ENCODE results near the gene DNAAF5.

The DNAAF5 gene

DNA sequence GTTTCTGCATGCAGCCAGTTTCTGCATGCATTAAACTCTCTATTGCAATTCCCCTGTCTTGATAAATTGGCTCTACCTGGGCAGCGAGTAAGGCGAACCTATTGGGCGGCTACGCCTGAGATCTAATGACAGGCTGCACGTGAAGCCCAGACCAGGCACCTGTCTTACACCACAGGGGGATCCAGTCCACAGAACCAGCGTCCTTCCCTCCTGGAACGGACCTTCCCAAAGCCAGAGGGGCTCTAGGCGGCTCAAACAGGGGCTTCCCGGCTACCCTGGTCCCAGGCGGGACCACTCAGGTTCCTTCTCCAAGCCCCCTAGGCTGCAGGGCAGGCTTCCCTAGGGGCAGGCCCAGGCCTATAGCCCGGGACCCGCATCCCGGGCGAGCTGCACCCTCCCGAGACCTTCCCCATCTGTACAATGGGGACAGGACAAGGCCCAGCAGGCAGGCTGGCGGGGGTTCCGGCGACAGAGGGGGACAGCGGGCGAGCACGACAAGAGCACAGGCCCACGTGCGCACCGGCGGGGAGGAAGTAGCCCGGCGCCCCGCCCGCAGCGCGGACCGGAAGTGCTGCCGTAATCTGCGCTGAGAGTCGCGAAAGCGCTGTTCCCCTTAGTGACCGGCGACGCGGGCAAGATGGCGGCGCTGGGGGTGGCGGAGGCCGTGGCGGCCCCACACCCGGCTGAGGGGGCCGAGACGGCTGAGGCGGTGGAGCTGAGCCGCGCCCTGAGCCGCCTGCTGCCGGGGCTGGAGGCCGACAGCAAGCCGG lies at the start of gene DNAAF5:
Gene DNAAF5 (plus strand): TSS at position 616 of the 770 bp plus-strand sequence. CDS start 22 bp downstream, at position 638.
- peak; percentile 88 to 94 (median 92) for DNase-seq

DNA sequence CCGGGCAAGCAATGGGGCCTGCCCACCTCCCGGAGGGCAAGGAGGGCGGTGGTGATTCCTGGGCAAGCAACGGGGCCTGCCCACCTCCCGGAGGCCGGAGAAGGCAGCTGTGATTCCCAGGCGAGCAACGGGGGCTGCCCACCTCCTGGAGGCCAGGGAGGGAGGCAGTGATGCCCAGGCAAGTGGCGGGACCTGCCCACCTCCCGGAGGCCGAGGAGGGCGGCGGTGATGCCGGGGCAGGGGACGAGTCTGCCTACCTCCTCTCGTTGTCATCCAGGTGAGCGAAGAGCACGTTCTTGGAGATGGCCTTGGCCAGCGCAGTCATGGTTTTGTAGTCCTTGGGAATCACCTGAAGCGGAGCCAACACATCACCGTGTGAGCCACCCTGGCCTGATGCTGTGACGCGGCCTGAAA lies 49.5 kb upstream of the DNAAF5 start:
- no peak for DNase-seq

DNA sequence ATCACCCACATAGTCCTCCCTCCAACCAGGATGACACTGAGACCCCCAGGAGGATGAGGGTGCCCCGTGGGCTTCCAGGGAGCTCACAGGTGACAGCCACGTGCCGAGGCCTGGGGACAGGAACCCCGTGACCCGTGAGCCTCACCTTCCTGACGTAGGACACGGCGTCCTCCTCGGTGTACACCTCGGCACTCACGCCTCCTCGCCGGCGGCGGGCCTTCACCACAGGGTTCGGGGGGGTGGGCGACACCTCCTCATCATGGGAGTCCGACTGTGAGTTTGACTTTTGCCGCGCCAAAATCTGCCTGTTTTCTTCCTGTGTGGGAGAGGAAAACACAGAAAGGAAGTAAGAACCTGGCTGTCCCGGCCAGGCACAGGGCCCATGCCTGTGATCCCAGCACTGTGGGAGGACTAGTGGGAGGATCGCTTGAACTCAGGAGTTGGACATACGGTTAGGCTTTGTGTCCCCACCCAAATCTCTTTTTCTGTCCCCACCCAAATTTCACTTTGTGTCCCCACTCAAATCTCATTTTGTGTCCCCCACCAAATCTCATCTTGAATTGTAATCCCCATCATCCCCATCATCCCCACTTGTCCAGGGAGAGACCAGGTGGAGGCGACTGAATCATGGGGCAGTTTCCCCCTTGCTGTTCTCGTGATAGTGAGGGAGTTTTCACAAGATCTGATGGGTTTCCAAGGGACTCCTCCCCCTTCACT lies 45.9 kb upstream of the DNAAF5 start:
- DNase-seq = no peak

DNA sequence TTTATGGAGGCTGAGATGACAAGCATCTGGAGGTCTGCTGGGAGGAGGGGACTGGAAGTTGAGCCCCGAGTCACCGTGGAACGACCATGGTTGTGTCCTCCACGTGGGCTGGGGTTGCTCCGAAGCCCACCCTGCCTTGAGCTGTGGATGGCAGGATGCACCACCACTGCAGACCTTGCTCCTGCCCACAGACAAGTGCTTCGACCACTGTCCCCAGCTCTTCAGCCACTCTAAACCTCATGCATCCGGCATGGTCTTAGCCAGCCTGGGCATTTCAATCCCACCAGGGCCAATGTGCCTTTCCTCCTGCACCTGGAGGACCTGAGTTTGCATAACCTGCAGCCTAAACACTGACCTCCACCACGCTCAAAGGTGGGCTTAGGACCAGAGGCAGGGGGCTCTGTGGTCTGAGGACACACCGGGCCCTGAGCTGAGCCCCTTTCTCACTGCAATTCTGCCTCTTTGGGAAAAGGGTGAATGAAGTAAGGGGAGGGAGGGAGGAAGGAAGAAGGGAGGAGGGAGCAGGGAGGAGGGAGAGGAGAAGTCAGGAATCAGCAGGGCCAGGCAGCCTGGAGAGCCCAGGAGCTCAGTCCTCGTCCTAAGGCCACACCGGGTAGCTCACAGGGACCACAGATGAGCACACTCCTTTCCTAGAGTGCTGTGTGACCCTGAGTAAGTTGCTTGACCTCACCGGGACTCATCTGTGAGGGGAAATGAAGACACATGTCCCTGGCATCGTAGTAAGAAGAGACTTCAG lies 44.8 kb upstream of the DNAAF5 start:
- DNase-seq = no peak

DNA sequence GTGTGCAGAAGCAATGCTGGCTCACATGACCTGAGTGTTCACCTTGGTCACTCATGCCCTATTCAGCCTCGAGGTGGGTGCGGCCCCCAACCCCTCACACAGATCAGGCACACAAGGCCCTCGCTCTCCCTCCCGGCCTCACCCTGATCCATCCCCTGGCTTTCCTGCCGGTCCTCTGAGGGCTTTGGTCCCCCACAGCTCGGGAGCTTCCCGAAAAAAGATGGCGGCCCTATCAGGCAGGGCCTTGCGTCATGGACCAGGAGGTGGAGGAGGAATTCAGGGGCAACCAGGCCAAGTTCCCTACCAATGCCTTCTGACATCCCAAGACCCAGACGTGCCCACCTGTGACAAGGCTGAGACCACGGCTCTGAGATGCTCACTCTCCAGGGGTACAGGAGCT lies 43.7 kb upstream of the DNAAF5 start:
- no peak for DNase-seq

DNA sequence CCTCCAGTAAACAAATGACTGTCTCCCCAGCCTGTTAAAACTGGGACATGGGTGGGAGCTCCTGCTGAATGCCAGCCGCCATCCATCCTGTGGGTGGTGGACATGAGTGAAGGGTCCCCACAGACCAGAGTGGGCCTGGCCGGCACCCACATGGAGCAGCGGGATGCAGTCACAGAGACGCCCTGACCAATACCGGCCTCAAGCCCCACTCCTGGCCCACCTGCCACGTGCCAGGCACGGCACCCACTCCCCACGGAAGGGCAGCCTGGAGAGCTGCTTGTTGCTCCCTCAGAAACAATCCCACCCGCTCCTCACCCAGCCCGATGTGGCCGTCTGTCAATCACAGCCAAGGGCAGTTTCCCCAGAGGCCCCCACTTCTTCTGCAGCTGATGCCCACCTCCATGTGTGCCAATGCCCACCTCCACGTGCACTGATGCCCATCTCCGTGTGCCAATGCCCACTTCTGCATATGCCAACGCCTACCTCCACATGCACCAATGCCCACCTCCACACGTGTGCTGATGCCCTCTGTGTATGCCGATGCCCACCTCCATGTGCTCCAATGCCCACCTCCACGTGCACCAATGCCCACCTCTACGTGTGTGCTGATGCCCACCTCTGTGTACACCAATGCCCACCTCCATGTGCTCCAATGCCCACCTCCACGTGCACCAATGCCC lies 42.8 kb upstream of the DNAAF5 start:
- DNase-seq = no peak

DNA sequence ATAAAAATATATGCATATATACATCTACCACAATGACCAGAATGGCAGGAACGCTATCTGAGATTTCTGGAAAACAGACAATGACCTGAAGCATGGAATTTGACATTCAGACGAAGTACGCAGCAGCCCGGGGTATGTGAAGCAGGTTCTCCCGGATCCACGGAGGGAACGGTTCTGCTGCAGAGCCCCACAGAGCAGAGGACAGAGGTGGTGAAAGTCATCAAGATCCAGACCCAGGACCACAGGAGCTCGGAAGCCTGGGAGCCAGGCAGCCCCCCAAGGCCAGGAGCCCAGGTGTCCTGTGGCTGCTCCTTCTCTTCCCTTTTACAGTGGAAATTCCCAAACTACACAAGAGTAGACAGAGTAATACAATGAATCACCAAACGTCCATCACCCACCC lies 42.1 kb upstream of the DNAAF5 start:
- DNase-seq = no peak

DNA sequence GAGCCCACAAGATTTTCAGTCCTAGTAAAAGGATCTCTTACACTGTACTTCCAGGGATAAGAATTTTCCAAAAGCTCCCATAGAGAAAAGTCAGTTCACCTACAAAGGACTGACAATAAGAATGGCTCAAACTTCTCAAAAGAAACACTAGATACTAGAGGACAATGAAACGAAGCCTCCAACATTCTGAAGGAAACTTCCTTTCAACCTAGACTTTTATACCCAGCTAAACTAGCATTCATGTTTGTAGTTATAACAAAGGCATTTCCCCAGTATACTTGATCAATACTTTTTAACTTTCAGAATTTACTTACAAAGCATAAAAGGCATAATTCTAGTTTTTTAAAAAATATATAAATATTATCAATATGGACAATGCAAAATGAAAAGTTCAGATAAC lies 41.0 kb upstream of the DNAAF5 start:
- DNase-seq = peak in 1 of 3 experiments; percentile 5

DNA sequence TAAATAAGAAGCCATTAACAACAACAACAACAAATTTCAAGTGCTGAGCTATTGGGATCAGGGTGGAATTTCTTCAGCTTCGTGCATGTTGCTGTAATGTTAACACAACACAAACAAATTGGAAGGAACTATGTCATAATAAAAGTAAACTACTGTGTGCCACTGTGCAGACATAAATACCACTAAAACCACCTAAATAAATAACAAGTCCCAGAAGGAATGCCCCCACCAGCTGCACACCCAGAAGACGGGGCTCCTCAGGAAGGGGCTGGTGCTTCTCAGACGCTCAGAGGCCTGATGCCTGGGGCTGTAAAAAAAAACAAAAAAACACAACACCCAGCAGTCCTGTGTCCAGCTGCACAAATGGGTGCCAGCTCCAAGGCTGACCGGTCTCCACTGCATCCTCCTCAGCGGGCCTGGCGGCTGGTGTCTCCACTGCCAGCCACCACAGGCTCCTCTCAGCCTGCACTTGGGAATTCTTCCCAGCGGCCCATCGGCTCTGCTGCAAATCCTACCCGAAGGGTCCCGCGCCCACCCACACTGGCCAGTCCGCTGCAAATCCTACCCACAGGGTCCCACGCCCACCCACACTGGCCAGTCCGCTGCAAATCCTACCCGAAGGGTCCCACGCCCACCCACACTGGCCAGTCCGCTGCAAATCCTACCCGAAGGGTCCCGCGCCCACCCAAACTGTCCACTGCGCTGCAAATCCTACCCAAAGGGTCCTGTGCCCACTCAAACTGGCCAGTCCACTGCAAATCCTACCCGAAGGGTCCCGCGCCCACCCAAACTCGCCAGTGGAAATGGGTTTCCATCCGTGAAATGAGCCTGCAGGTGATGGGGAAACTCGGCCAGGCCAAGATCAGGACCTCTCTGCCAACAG lies 35.8 kb upstream of the DNAAF5 start:
- no peak for DNase-seq

DNA sequence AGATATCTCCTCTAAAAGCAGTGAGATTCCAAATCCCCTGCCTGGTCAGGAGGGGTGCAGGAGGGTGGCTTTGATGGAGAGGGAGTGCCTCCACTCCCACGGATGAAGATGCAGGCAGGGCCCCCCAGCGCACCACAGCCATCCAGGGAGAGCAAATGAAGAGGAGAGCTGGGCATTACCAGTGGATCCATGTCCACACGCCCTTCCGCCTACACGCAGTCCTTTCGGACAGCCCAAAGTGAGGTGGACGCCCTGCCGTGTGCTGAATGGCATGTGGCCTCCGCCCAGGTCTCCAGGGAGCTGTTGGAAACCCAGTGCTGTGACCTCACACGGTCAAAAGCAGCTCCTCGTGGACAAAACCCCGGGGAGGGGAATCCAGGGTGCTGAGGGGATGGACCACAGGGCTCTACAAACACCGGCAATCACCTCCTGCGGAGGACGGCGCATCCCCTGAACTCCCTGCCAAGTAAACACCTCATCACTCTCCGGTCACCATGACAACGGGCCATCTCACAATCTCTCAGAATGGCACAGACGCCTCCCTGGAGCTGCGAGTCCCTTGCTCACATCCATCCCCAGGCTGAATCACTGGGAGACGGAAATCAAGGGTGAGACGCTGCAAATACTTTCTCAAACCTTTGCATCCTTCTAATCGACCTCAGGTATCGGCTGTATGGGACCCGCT lies 35.0 kb upstream of the DNAAF5 start:
- peak in 1 of 3 experiments; percentile 4 for DNase-seq

DNA sequence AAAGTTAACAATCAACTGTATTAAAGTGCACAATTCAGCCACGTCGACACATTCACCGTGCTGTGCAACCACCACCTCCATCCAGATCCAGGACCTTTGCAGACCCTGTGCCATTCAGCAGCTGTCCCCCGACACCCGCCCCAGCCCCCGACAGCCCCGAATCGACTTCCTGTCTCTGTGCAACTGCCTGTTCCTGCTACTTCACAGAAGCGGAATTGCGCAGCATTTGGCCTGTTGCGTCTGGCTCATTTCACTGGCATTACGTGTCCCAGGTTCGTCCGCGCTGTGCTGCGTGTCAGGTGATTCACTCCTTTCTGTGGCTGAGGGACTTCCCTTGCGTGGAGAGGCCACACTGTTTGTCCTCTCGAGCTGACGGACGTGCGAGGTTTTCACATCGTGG lies 33.2 kb upstream of the DNAAF5 start:
- DNase-seq = no peak

DNA sequence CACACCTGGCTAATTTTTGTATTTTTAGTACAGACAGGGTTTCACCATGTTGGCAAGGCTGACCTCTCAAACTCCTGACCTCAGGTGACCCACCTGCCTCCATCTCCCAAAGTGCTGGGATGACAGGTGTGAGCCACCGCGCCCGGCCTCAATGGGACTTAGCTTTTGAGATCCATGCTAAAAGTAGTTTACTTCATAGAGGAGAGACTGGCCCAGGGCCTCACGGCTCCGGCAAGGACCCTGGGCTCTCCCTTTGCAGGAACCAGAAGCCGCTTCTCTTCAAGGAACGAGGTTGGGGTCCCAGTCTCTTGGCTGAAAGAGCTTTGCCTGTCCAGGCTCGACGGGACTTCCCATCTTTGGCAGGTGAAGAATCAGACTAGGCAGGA lies 30.1 kb upstream of the DNAAF5 start:
- no peak for DNase-seq

DNA sequence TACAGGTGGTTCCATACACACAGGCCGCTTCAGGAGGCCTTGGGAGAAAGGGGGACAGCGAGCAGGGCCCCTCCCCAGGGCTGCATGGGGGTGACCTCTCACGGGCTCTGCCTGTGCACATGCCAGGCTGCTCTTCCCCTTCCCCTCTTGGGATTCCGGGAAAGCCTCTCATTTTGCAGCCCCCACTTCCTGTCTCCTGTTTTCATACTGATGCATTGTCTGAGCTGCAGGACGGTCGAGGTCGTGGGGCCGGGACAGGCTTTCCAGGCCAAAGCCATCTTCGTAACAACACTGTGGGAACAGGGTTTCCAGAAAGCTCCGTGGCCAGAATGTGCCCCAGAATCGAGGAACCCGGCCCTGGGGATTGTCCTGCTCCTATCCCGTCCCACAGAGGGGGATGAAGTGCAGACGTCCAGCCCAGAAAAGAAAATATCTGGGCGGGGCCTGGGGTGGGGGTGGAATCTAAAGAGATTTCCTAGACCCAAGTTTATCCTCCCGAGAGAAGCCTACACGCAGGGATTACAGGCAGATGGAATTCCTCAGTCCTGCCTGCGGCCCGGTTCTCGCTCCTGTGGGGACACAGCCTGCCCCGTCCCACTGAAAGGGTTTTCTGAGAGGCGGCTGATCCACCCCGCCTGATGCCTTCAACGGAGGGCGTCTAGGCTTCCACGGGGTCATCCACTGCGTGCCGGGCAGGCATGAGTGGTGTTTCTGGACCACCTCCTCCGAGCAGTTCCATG lies 29.5 kb upstream of the DNAAF5 start:
- no peak for DNase-seq

DNA sequence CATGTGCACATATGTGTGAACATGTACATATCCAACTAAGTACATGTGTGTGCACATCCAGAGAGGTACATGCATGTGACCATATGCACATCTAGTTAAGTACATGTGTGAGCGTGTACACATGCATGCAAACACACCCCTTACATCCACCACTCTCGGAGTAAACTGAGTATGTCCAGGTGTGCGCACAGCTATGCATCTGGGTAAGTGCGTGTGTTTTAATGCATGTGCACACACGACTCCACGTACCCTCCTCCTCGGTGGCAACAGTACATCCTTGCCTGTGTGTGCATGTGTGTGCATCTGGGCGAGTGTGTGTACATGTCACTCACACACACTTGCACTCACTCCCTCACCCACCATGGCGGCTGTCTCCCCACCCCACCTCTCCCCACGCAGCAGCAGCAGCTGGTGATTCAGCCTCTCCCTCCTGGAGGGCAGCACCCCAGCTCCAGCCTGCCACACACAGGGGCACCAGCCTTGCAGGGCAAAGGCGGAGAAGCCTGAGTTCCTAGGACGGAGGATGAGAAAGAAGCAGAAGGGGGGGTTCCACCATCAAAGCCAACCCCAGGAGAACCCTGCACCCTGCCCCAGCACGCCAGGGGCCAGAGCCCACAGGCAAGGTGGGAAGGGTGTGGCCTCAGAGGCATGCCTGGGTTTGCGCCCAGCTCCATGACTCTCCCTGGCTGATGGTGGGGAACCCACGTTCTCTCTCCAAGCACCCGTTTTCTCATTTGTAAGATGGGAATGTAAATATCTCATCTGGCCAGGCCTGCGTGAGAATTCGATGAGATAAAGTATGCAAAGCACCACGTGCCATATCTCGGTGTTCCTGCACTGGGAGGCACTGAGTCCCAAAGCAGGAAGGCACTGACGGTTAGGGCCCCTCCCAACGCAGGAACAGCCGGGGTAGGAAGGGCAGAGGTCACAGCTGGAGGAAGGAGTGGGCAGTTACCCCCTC lies 27.7 kb upstream of the DNAAF5 start:
- no peak for DNase-seq

DNA sequence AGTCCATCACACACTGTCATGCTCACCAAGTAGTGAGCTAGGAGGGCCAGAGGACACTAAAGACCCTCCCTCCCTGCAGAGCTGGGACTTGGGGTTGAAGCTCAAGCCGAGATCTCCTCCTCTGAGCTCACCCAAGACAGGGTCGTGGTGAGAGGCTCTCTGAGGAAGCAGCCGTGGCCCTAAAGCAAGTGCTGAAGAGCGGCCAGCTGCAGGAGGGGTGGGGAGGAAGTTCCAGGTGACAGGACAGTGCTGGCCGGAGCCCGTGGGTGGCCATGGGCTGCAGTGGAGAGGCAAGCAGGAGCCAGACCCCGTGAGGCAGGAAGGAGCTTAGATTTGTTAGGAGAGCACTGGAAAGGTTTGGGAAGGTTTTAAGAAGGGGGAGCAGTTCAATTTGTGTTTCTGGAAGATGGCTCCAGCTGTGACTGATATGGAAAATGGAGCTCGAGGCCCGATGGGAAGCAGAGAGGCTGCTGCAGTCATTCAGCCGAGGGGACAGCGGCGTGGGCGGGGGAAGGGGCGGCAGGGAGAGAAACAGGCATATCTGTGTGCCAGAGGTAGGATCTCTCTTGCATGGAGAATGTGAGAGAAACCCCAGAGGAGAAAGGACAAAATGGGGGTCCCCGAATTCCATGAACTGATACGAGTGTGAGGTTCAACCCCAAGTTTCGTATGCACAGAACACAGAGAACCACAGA lies 26.9 kb upstream of the DNAAF5 start:
- no peak for DNase-seq

DNA sequence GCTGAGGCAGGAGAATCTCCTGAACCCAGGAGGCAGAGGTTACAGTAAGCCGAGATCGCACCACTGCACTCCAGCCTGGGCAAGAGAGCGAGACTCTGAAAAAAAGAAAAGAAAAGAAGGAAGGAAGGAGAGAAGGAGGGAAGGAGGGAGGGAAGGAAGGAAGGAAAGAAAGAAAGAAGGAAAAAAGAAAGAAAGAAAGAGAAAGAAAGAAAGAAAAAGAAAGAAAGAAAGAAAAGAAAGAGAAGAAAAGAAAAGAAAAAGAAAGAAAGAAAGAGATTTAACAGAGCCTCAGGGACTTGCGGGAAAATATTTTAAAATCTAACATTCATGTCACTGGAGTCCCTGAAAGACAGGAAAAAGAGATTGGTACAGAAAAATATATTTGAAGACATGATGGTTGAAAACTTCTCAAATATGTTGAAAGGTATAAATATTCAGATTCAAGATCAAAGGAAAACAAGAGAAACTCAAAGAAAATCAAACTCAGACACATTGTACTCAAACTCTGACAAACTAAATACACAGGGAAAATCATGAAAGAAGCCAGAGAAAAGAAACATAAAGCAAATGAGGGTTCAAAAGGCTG lies 25.3 kb upstream of the DNAAF5 start:
- DNase-seq = no peak

DNA sequence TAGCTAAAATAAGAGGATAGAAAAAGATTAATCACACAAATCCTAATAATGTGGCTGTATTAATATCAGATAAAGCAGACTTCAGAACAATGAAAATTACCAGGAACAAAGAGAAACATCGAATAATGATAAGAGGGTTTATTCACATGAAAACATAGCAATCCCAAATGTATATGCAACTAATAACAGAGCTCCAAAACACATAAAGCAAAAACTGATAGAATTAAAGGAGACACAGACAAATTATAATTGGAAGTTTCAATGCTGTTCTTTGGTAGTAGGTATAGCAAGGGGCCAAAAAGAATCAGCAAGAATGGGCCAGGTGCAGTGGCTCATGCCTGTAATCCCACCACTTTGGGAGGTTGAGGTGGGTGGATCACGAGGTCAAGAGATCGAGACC lies 23.4 kb upstream of the DNAAF5 start:
- no peak for DNase-seq

DNA sequence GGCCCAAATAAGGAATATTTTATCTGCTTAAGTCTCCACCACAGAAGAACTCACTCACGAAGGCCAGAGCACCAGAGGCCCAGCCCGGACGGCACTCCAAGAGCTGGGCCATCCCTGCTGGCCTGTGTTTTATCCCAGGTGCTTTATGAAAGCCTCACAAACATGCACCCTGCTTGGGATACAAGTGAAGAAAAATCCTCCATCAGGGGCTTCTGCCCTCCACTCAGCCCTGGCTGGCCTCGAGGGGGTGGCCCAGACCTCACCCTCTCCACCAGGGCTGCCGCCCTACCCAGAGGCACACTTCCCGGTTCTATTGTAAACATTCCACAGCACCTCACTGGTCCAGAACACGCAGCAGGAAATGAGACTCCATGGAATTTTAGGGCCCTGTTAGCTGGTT lies 19.8 kb upstream of the DNAAF5 start:
- no peak for DNase-seq
